ENCODE data around the gene TMEM201.
A peak's percentile ranks its signal among the peaks of the same experiment; 100 is the strongest.
"Not testable (repeated sequence)": the region's sequence is repeated elsewhere in the genome, so short reads cannot be mapped to it uniquely, and the experiment has no call there.

Gene TMEM201

DNA sequence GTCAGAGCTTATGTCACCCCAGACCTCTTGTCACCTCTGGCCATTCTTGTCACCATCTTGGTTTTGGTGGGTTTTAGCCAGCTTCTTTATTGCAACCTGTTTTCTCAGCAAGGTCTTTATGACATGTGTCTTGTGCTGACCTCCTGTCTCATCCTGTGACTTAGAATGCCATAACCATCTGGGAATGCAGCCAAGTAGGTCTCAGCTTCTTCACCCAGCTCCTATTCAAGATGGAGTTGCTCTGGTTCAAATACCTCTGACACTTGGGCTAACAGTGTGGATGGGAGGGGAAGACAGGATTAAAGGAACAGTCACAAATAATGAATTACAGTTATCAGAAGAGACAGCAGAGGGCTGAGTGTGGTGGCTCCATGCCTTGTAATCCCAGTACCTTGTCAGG is 32.3 kb downstream of the TMEM201 start:
- DNase-seq (ENCODE audit: low read depth in 2 of 2) = no peak

DNA sequence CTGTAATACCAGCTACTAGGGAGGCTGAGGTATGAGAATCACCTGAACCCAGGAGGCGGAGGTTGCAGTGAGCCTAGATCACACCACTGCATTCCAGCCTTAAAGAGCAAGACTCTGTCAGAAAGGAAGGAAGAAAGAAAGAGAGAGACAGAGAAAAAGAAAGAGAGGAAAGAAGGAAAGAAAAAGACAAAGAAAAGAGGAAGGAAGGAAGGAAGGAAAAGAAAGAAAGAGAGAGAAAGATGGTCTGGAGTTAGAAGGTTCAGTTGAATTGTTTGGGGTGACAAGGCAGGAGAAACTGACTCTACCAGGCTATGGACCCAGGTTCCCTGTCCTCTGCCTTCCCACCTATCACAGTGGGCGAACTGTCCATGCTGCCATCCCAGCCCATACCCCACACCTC is 35.4 kb downstream of the TMEM201 start:
- DNase-seq (ENCODE audit: low read depth in 2 of 2) = no peak

DNA sequence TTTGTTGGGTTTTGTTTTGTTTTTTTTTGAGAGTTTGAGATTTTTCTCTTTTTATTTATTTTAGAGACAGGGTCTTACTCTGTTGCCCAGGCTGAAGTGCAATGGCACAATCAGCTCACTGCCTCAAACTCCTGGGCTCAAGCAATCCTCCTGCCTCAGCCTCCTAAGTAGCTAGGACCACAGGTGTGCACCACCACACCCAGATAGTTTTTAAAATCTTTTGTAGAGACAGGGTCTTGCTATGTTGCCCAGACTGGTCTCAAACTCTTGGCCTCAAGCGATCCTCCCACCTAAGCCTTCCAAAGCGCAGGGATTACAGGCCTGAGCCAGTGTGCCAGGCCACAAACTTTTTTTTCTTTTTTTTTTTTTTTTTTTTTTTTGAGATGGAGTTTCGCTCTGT is 36.3 kb downstream of the TMEM201 start:
- DNase-seq (ENCODE audit: low read depth in 2 of 2) = not testable (repeated sequence)

DNA sequence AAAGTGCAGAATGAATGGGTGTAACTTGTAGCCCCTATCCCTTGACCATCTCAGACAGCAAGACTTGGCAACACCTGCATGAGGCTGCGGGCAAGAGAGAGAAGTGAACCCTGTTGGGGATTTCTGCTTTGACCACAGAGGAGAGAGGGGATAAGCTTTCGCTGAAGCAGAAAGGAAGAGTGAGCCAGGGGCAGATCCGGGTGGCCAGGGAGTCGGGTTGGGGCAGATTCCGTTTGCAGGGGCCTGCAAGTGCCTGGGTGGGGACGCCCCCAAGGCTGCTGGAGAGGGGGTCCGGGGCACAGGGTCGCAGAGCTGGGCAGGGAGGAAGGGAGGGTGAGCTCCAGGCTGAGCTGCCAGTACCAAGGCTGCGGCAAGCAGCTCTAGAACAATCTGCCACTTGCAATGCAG is 37.5 kb downstream of the TMEM201 start:
- peak in 1 of 2 donors; percentile 13 for DNase-seq (ENCODE audit: low read depth in 2 of 2)

DNA sequence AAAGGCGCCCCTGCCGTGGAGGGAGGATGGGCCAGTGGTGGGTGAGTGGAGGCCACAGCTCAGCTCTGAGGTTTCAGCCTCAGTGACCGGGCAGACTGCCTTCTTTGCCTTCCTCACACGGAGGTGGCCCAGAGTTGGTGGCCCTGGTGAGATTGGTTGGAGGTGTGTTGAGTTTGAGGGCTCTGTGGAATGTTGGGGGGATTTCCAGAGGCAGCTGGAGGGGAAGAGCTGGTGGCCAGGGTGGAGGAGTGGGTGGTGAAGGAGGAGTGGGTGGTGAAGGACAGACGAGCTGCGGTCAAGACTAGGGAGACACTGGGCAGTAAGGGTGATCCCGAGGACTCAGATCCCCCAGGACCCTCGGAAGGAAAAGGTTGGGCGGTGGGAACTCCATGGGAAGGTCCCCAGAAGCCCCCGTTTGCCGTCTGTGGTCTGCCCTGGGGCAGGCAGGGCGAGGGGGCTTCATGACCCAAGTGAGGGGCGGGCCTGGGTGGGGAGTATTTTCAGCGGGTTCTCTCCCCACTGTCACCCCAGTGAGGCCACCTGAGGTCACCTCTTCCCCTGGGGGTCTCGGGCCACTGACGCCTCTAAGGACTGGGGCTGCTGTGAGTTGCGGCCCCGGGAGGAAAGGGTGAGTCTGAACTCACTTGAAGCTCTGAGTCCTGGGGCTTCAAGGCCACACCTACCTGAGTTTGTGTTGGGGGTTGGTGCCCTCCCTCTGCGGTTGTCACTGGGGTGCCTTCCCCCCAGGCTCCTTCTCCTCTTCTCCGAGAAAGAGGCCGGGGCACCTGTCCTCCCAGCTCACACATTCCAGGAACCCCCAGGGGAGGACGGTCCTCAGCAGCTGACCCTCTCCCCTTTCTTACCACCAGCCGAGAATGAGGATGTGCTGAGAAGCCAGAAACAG is 40.1 kb downstream of the TMEM201 start:
- peak; percentile 71 to 75 for DNase-seq (ENCODE audit: low read depth in 2 of 2)

DNA sequence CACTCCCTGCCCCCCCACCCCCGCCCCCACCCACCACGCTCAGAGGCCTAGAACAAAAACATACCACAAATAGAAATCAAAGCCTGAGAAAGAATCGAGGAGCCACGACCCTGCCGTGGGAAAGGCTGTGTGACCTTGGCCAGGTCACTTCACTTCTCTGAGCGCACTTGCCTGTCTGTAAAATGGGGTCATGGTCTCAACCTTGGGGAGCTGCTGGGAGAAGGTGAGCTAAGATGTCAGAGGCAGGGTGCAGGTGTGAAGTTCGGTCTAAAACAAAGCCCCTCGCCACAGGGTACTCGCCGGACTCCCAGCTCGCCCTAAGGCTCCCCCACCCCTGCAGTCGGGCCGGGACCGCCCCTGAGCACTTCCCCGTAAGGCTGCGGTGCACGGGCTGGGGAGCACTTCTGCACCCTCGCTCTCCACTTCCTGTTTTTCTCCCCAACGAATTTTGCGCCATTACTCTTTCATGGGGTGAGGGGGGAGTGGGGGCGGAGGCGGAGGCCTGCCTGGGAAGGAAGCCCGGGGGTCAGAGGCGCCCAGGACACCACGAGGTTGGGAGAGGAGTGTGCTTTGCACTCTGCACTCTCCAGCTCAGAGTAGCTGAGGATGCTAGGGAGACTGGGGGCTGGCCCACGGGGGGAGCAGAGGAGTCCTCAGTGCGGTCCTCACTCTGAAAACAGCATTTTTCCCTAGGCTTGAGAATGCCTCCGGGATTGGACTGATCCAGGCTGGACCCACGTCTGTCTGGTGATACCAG is 40.9 kb downstream of the TMEM201 start:
- peak; percentile 70 to 75 for DNase-seq (ENCODE audit: low read depth in 2 of 2)

DNA sequence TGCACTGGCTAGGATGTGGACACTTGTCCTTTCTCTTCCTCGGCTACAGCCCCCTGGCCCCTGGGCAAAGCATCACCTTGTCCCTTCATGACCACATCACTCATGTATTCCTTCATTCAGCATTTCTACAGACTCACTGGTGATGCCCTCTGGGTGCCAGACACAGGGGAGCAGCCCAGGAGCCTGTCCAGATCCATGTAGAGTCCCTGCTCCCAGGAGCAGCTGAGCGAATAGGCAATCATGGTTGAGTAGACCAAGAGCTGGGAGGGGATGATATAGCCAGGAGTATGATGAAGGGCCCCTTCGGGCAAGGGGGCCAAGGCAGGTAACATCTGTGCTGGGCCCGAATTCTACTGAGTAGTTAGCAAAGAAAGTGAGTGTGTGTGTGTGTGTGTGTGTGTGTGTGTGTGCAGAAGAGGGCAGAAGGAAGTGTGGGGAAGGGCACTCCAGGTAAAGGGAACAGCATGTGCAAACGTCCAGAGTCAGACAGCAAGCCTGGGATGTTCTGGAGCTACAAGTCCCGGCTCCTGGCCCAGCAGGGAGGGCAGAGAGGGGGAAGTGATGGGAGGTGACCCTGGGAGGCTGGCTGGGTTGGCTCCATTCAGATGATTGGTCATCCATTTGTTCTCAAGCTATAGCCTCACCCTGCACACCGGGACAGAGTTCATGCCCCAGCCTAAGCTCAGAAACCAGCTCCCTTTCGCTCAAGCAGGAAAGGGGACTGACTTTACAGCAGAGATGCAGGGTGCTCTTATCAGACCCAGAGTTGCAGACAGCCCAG is 41.8 kb downstream of the TMEM201 start:
- no peak for DNase-seq (ENCODE audit: low read depth in 2 of 2)

DNA sequence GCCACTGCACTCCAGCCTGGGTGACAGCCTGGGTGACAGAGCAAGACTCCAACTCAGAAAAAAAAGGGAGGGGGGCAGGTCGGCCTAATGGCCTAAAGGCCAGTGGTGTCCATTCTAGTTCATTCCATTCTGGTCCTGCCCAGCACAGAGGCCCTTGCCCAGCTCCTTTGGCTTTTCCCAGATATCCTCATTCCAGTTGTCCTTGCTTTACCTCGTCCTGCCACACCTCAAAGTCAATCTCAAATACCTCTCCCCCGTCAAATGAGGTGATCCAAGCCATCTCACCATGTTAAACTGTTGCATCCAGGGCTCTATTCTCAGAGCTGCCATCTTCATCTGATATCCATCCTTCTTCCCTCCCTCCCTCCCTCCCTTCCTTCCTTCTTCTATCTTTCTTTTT is 42.9 kb downstream of the TMEM201 start:
- DNase-seq (ENCODE audit: low read depth in 2 of 2) = no peak

DNA sequence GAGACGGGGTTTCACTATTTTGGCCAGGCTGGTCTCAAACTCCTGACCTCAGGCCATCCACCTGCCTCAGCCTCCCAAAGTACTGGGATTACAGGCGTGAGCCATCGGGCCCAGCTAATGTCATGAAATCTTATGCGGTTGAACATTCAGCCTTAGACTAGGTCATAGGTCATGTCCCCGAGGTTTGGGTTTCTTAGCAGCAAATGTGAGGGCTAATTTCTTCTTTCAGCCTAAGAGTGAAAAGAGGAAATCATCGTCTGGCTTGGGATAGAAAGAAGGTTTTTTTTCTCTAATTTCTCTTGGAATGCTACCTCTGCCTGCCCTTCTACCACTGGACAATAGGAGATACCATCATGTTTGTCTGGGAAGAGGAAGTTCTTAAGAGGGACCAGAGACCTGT is 44.8 kb downstream of the TMEM201 start:
- no peak for DNase-seq (ENCODE audit: low read depth in 2 of 2)

DNA sequence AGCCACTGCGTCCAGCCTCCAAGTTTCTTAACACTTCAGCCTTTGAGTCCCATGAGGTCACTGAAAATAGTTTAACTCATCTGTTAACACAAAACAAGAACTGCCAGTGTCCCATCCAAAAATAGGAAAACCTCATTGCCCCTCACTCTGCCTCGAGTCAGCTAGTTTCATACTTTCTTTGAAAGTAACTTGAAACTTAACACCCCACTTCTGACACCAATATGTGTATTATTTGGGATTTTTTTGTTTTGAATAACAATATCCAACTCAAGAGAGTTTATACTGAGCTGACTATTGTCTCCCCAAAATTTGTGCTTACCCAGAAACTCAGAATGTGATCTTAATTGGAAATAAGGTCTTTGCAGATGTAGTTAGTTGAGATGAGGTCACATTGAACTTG is 45.9 kb downstream of the TMEM201 start:
- no peak for DNase-seq (ENCODE audit: low read depth in 2 of 2)

DNA sequence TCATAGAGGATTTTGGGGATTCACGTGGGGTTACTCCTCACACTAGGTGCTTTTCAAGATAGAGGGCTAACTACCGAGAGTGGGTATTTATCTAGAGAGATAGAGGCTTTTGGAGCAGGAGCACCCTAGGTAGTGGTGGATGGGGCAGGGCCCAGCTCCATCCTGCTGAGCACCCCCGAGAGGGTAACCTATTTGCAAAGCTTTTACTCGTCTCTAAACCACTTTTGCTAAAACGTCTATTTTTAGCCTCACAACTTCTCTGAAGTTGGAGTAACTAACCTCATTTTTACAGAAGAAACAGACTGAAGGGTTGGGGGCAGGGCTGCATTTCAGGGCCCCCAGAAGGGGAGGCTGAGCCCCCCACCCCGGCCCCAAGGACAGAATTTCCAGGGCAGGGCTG is 50.5 kb downstream of the TMEM201 start:
- DNase-seq (ENCODE audit: low read depth in 2 of 2) = no peak

DNA sequence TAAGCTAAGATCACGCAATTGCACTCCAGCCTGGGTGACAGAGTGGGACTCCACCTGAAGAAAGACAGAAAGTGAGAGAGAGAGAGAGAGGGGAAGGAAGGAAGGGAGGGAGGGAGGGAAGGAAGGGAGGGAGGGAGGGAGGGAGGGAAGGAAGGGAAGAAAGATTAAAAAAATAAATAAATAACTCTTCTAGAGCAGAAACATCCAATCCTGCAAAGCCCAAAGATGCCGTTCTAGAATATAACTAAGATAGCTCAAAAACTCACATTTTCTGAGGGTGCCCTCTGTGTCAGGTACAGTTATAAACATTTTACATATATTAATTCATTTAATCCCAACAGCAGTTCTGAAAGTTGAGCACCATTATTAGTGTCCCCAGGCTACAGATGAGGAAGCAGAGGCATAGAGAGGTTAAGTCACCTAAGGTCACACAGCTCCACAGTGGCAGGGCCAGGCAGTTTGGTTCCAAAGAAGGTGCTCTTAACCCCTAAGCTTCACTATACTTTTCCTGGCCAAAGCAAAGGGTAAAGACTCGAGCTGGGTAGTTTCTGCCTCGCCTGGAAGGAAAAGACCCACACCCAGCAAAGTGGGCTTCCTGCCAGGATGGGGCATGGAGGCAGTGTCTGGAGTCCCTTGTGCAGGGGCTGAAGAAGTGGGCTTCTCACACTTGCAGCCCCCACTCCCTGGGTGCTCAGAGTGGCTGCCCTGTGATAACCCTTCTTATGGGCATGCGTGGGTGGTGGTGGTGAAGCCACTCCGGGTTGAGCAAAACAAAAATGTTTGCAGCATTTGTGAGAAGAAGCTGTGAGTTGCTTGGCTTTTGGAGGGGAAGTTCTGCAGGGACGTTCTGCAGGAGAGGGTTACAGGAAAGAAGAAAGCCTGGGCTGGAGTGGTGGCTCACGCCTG is 54.9 kb downstream of the TMEM201 start:
- no peak for DNase-seq (ENCODE audit: low read depth in 2 of 2)

DNA sequence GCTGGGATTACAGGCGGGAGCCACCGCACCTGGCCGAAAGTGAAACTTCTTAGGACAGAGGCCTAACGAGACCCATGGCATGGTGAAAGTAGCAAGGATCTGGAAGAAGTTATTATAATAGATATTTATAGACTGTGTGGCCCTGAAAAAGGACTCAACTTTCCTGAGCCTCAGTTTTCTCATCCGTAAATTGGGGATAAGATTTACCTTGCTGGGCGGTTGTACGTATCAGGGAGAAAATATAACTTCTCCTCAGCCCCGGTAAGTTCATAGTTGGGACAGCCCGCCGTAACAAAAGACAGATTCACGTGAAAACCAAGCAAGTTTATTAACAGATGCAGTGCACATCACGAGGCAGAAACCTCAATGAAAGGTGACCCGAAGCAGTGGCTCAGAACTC is 57.3 kb downstream of the TMEM201 start:
- DNase-seq (ENCODE audit: low read depth in 2 of 2) = no peak

DNA sequence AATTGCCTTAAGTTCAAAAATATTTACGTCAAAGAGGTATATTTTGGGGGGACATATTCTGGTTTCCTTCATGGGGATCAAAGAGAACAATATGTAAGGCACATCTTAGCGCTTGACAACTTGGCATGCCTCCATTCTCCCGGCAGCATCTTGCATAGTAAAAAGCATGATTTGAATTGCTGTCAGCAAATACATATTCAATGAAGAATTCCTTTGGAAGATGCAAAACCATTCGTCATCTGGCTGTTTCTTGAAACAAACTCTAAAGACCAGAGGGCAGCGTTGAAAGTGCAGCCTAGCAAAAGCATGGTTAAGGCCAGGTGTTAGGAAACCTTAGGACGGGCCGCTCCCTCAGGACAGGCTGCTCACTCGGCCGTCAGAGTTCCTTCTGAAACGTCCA is 59.5 kb downstream of the TMEM201 start:
- DNase-seq (ENCODE audit: low read depth in 2 of 2) = no peak

DNA sequence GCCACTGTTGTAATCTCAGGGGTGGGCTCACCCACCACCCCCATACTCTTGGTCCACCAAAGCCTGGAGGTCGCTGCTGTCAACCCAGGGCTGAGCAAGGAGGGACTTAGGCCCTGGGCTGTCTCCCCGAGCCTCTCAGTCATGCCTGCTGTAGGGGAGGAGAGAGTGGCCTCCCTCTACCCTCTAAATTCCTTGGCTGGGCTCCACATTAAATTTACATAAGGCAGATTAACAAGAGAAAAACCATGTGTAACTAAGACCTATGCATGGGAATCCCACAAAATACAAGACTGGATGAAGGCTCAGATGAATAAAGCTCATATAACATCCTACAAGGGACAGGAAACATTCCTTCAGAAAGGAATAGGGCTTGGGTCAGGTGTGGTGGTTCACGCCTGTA is 61.1 kb downstream of the TMEM201 start:
- DNase-seq (ENCODE audit: low read depth in 2 of 2) = no peak

DNA sequence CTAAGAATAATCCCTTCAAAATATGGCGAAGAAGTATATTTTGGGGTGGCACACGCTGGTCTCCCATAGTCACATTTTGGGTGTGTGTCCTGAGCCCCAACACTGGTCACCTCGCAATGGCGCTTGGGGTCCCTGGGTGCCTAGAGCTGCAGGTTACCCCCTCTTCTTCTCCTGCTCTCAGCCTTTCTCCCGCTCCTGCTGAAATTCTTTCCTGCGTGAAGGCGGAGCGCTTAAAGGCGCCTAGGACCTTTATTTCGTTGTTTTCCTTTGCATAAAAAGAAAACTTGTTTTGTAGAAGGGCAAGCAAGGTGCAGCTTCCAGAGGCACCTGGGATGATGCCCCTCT is 62.5 kb downstream of the TMEM201 start:
- no peak for DNase-seq (ENCODE audit: low read depth in 2 of 2)

DNA sequence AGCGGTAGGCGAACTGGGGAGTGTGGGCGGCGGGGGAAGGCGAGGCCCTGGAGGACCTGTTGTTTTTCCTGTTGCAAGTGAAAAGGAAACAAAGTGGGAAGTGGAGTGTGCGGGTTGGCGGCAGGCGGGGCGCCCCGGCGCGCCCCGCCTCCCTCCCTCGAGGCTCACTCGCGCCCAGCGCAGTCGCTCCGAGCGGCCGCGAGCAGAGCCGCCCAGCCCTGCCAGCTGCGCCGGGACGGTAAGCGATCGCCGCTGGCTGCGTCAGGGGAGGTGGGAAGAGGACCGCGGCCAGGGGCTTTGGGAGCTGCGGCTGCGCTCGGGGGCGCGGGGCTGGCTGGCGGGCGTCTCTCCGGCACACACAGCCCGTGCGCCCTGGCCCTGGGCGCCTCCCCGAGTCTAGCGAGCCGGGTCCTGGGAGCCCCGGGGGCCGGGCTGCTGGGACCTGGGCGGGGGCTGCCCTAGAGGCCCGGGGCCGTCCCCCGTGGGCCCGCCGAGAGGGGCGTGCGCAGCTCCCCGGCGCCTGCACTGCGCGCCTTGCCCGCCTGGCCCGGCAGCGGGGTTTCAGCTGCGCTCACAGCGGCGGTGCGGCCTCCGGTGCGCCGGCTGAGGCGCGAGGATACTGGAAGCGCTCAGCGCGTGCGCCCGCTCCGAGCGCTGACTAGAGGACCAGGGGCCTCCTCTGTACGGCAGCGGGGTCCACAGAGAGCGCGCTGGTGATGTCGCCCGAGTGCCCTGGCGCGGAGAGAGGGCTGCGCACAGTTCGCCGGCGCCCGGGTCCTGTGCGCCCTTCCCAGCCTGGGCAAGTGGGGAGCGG is 63.1 kb downstream of the TMEM201 start, which contains the start of gene PIK3CD:
PIK3CD (plus strand) TSS at position 167 of the 814 bp plus-strand sequence. CDS start 58,725 bp downstream, outside the sequence.
- peak in 1 of 2 donors; percentile 26 for DNase-seq (ENCODE audit: low read depth in 2 of 2)

DNA sequence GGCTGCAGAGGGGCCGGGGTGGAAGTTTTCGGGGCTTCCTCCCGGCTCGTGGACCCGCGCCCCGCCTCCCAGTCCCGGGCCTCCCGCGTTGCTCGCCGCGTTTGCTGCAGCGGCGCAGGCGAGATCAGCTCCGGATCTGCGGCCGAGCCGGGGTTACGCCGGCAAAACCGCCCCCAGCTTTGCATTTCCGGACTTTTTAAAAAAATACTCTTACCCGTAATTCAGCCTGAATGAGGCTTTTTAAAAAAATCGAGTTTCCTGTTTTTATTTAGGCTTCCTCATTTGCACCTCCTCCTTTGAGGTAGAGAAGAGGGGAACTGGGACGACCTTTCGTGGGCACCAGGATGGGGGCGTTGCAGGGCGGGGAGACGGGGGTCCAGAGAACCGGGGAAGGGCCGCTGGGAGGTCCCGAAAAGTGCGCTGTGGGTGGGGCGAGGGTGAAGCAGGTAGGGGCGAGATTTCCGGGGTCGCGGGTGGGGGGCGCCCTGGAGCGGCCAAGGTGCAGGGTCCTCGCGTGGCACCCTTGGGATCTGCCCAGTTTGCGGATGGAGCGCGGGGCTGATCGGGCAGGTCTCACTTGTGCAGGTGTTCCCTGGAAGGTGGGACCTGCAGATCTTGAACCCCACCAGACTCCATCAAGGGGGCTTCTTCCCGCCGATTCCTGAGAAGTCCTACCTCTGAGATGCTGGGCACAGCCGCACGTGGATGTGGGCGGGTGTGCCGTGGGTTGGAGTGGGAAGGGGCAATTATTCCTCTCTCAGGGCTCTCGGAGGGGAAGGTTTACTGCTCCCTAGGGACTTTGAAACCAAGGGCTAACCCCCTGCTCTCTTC is 63.9 kb downstream of the TMEM201 start:
- peak in 1 of 2 donors; percentile 33 for DNase-seq (ENCODE audit: low read depth in 2 of 2)

DNA sequence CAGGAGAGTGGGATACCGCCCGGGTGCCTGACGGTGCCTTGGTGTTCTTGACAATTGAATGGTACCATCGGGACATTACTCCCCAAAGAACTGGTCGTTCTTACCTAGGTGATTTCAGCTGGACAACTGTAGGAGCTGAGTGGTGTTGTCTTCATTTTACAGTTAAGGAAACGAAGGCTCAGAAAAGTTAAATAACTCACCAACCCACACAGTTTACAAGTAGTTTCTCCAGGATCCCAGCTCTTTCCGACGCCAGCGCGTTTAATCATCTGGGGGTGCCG is 64.4 kb downstream of the TMEM201 start:
- DNase-seq (ENCODE audit: low read depth in 2 of 2) = peak in 1 of 2 donors; percentile 15
